Adipose tissue (tissue), 3 donors: Measurements from ENCODE around the gene G2E3. TPM values are rescaled to one million over a fixed set of nuclear protein-coding genes. Genes with fewer than 3 reads are reported as not detected.
"Not testable (repeated sequence)": the region's sequence is repeated elsewhere in the genome, so short reads cannot be mapped to it uniquely, and the experiment has no call there.

Experiments
- H3K27ac ChIP-seq: one replicate; pipeline ENCODE4 v1.5.1; 2013; ENCODE audit warnings: low read depth, low read length
- WGBS, 3 donors: extraction: QIAGEN DNeasy Blood & Tissue Kit; methylation state at CpG; one replicate each; pipeline ENCODE4 v1.1.7; 2013; 5-methylcytosine and 5-hydroxymethylcytosine counted together
- polyA plus RNA-seq, 3 donors: library from polyadenylated mRNA; stranded (reverse); fragments of 200-250 nt; gene quantifications; one replicate each; pipeline ENCODE4 v1.2.3, GENCODE V29; 2013
- donor health status: healthy with polysubstance abuse.
- donor health status: Bipolar disorder and iron deficiency.
- donor health status: healthy.

Gene G2E3
- polyA plus RNA-seq, 3 donors = 2.9 to 4.5 (median 4.2) TPM

DNA sequence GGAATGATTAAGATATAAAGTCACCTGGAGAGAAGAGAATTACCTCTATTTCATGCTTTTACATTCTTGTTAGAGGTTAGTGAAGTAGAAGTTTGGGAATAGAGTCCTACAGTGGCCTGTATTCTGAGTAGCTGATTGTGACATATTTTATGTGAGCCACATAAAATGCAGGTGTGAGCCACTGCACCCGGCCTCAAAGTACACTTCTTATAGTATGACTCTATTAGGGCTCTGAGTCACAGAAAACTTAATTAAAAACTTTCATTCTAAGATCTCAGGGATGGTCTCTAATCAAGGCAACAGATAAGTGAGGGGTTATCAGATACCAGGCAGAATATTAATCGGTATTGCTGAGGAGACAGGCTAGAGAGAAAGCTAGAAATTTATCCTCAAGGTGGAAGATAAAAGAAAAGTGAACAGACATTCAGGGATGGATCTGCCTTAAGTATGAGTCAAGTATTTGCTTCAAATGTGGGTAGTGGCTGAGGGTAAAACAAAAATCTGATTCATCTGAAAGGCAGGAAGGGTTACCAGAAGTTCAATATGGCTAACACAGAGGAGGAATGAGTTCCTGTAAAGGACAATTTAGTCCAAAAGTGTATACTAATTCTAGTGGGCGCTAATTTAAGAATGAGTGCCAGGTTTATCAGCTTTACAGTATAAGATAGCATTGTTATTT lies 5.5 kb upstream of the G2E3 start:
- WGBS, 3 donors = 86 to 95% (median 89%) methylated on average over 3 of the region's 3 CpGs

DNA sequence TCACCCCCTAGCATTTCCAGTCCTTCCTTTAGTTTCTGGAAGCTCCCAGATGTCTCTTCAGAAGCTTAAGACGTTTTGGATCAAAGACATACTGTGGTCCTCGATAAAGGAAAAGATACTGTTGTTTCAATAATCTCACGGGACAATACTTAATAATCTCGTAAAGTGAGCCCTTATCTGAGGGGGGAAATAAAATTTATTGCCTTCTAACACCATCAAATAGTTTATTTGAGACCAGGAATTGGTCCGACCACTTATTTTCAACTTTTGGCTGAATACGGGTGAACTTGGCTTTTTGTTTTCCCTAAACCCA lies 640 bp upstream of the G2E3 start:
- 26 to 29% (median 28%) methylated on average over 6 of the region's 6 CpGs for WGBS, 3 donors

More for the DNA sequence above, 5.5 kb upstream of the G2E3 start:
- H3K27ac ChIP-seq = no peak overlapping the region

DNA sequence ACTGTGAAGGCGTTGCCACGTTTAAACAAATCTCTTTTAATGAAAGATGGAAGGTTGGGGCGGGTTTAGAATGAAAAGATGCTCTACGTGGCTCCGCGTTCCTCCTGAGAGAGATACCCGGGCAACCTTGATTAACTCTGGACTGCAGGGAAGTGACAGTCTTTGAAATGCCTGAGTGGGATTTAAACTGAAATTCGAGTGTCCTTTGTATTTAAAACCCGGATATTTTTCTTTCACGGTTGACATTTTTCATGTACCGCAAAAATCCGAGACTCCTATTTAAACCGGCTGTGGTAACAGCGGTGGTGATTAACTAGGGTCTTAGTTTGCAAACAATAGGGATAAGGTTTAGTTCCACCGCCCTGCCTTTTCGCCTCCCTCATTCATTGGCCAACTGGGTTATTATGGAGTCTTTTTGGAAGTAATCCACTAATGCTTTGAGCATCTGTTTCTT lies 707 bp downstream of the G2E3 start:
- H3K27ac ChIP-seq = no peak overlapping the region
- 1% methylated on average over 16 of the region's 16 CpGs for WGBS, 3 donors

More for the DNA sequence above, 640 bp upstream of the G2E3 start:
- H3K27ac ChIP-seq = no peak overlapping the region

DNA sequence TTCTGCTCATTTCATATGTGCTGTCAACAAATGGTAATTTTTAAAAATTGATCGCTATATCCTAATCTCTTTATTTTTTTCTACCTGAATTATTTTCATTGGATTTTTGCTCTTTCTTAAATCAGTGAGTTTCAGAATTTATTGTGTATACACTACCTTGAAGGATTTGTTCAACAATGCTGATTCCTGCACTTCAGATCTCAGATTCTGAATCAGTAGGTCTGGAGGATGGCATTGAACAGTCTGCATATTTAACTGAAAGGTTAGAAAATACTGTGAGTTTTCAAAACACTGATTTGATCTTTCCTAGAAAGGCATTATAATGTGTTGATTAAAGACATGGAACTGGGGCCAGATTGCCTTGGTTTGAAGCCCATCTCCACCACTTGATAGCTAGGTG lies 1.6 kb downstream of the G2E3 start:
- no peak overlapping the region for H3K27ac ChIP-seq
- WGBS, 3 donors = 82 to 94% (median 85%) methylated on average over 1 of the region's 1 CpG

DNA sequence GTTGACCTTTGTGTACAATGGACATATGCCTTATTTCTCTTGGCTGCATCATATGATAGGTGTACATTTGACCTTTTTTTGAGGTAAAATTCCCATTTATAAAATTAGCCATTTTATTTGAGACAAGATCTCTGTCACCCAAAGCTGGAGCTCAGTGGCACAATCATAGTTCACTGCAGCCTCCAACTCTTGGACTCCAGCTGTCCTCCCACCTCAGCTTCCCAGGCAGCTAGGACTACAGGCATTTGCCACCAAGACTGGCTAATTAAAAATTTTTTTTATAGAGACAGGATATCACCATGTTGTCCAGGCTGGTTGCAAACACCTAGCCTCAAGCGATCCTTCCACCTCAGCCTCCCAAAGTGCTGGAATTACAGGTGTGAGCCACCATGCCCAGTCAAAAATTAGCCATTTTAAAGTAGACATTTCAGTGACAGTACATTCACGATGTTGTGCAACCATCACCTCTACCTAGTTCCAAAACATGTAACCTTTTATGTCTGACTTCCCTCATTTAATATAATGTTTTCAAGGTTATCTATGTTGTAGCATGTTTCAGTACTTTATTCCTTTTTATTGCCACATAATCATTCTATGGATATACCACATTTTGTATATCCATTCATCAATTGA lies 5.4 kb downstream of the G2E3 start:
- 95 to 98% (median 96%) methylated on average over 2 of the region's 2 CpGs for WGBS, 3 donors
- H3K27ac ChIP-seq = no peak overlapping the region

DNA sequence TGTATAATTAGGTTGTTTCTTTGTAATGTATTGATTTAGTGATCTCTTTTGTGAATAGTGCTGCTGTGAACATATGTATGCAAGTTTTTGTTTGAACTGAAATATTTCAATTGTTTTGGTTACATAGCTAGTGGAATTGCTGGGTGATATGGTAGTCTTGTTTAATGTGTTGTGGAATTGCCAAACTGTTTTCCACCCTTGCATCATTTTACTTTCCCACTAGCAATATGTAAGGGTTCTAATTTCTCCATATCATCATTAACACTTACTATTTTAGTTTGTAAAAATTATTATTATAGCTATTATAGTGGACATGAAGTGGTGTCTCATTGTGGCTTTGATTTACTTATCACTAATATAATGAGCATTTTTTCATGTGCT lies 5.9 kb downstream of the G2E3 start:
- H3K27ac ChIP-seq = no peak overlapping the region

DNA sequence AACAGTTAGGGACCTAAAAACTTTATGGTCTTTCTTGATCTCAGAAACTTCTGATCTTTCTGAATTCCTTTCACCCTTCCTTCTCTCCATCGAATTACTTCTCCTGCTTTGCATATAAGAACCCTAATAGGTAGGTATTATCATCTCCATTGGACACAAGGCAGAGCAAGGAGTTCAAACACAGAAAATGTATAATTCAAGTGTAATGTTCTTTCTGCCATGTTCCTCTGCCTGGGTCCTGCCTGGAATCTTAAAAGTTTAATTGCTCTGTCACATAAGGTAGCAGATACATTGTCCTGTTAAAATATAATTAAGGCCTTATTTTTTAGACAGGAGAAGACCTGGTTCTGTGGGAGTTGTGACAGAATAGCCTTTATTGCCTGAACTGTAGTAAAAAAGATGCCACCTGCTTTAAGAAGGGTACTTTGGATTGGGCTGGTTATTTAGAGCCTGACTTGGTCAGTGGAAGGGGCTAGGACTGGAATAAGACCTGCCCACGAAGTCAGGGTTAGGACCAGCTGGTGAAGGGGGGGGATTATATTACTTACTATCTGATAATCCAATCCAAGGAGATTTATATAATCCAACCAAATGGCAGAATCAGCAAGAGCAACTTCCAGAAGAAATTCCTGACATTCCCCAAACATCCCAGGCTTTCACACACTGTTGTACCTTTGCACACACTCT lies 10.4 kb downstream of the G2E3 start:
- H3K27ac ChIP-seq = no peak overlapping the region
- 65 to 81% (median 79%) methylated on average over 2 of the region's 2 CpGs for WGBS, 3 donors

DNA sequence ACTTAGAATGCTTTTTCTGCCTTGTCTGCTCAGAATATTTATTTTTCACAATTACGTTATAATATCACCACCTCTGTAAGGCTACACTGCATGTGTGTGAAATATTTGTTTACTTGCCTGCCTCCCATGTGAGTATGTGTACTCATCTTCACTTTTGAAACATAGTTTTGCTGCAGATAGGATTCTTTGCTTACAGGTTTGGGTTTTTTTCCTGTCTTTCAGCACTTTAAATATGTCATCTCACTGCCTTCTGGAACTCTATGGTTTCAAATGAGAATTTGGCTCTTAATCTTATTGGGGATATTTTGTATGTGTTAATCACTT lies 10.9 kb downstream of the G2E3 start:
- WGBS, 3 donors = 60 to 88% (median 78%) methylated on average over 1 of the region's 1 CpG
- no peak overlapping the region for H3K27ac ChIP-seq

DNA sequence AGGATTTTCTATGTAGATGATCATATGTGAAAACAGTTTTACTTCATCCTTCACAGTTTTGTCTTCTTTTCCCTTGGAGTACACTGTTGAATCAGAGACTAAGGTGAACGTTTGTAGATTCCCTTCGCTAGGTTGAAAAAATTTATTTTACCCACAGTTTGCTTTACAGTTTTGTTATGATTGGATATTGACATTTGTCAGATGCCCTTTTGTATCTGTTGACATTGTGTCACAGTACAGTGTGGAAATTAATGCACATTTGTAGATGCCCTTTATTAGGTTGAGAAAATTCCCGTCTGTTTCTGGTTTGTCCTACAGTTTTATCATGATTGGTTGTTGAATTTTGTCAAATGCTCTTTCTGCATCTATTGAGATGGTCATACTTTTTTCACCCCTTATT lies 13.3 kb downstream of the G2E3 start:
- H3K27ac ChIP-seq = no peak overlapping the region
- 47 to 93% (median 78%) methylated on average over 3 of the region's 3 CpGs for WGBS, 3 donors

DNA sequence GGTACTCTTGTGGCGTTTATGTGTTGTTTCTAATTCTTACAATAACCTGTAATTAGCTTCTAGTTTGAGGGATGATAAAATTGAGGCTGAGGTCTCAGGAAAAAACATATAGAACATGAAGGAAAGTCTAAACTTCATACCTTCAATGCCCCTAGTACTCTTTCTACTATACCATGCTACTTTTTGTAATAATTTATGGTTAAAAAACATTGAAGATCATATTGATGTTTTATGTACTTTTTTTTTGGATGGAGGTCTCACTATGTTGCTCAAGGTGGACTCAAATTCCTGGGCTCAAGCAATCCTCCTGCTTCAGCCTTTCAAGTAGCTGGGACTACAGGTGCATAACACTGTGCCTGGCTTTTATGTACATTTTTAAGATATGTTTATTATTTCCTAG lies 13.8 kb downstream of the G2E3 start:
- no peak overlapping the region for H3K27ac ChIP-seq
- 70 to 96% (median 93%) methylated on average over 1 of the region's 1 CpG for WGBS, 3 donors

DNA sequence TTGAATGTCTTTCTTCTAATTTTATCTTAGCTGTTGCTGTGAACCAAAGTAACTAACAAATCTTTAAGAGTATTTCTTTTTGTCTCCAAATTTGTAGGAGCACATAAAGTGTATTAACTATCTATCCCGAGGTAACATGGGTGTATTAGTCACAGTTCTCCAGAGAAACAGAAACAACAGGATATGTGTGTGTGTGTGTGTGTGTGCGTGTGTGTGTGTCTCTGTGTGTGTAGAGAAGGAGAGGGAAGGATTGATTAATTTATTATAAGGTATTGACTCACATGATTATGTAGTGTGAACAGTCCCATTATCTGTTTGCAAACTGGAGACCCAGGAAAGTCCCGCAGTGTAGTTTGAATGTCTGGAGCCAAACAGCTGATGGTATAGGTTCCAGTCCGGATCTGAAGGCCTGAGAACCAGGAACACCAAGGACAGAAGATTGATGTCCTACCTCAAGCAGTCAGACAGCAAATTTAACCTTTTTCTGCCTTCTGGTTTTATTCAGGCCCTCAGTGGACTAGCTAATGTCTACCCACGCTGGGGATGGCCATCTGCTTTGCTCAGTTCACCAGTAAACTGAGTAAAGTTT lies 14.4 kb downstream of the G2E3 start:
- WGBS, 3 donors = 41 to 87% (median 79%) methylated on average over 5 of the region's 5 CpGs
- no peak overlapping the region for H3K27ac ChIP-seq

DNA sequence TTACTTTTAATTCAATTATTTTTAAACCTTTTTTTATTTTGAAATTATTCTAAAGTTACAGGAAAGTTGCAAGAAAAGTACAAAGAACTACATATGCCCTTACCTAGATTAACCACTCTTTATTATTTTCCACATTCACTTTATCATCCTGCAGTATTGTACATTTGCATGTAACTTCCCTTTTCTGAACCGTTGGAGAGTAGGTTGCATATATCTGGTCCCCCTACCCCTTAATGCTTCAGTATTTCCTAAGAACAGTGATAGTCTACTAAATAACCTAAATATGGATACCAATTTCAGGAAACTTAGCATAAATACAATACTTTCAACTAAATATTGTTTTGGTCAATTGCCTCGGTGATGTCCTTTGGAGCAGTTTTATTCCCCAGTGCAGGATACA lies 15.0 kb downstream of the G2E3 start:
- 59 to 74% (median 66%) methylated on average over 2 of the region's 2 CpGs for WGBS, 3 donors
- H3K27ac ChIP-seq = no peak overlapping the region

DNA sequence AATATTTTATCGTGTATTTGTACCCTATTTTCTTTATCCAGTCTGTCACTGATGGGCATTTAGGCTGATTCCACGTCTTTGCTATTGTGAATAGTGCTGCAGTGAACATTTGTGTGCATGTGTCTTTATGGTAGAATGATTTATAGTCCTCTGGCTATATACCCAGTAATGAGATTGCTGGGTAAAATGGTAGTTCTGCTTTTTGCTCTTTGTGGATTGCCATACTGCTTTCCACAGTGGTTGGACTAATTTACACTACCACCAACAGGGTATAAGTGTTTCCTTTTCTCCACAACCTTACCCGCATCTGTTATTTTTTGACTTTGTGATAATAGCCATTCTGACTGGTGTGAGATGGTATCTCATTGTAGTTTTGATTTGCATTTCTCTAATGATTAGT lies 15.8 kb downstream of the G2E3 start:
- not testable (repeated sequence) for H3K27ac ChIP-seq
- WGBS, 3 donors = 88 to 91% (median 91%) methylated on average over 3 of the region's 3 CpGs

DNA sequence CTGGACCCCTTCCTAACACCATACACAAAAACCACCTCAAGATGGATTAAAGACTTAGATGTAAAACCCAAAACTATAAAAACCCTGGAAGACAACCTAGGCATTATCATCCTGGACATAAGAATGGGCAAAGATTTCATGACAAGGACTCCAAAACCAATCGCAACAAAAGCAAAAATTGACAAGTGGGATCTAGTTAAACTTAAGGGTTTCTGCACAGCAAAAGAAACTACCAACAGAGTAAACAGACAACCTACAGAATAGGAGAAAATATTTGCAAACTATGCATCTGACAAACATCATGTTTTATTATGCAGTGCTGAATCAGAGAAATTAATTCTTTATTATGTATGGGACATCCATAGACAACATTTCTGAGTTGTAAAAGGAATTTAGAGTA lies 17.4 kb downstream of the G2E3 start:
- 98% methylated on average over 1 of the region's 1 CpG for WGBS, 3 donors
- not testable (repeated sequence) for H3K27ac ChIP-seq

DNA sequence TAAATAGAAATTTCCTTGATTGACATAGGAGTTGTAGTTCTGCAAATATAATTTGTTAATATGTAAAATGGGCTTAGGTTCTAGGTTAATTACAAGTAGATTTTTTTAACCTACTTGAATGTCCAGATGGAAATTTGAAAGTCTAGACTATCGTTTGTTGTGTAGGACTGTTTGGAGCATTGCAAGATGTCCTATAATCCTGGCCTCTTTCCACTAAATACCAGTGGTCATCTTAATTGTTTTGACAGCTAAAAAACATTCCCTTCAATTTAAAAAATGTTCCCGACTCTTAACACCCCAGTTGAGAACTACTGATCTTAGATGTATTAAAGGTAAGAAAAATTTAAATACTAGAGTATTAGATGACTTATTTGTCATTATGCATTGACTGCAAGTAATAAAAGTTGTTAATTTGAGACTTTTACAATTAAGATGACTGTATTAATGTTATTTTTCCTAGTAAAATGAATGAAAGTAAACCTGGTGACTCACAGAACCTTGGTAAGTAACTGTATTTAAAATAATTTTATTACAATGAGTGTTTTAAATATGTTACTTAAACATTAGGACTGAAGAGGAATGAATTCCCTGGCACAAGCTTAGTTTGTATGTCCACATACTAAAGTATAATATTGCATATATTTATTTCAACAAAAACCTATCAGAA lies 21.8 kb downstream of the G2E3 start:
- H3K27ac ChIP-seq = no peak overlapping the region
- 80 to 93% (median 90%) methylated on average over 2 of the region's 2 CpGs for WGBS, 3 donors

DNA sequence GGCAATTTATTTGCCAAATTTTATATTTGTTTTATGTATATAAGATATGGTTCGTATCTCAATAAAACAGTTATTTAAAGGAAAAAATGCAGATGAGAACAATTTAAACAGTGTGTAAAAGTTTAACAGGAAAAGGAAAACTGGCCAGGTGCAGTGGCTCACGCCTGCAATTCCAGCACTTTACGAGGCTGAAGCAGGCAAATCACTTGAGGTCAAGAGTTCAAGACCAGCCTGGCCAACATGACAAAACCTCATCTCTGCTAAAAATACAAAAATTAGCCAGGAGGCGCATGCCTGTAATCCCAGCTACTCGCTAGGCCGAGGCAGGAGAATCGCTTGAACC lies 22.3 kb downstream of the G2E3 start:
- no peak overlapping the region for H3K27ac ChIP-seq
- WGBS, 3 donors = 79 to 90% (median 88%) methylated on average over 7 of the region's 7 CpGs

DNA sequence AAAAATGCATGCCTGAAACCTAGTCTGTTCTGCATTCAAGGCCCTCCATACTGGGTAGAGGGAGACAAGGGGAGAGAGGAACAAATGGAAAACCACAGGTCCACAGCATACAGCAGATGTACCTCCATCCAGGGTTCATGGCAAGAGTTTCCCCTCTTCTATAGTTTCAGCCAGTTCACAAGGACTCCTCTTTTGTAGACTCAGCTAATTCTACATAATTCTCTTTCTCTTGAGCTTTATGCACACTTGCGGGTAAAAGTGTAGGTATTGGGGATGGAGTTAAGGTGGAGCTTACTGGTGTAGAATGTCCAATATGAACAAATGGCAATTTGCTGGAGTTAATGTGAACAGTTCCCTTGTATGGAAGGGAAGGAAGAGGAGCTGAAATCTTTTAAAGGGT lies 23.4 kb downstream of the G2E3 start:
- H3K27ac ChIP-seq = no peak overlapping the region
- WGBS, 3 donors = 96 to 100% (median 100%) methylated on average over 1 of the region's 1 CpG

DNA sequence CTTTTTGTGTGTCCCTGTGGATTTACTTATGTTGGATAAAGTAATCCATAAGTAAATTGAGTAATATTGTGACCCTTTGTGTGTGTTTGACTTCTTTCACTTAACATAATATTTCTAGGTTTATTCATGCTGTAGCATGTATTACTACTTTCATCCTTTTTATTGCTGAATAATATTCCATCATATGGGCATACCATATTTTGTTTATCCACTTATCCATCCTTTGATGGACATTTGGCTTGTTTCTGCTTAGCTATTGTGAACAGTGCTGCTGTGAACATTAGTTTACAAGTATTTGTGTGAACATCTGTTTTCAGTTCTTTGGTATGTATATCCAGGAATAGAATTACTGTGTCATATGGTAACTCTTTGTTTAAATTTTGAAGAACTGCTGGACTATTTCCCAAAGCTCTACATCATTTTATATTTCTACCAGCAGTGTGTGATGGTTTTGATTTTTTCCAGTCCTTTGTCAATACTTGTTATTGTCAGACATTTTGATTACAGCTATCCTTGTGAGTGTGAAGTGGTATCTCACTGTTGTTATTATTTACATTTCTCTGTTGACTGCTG lies 25.2 kb downstream of the G2E3 start:
- H3K27ac ChIP-seq = no peak overlapping the region

DNA sequence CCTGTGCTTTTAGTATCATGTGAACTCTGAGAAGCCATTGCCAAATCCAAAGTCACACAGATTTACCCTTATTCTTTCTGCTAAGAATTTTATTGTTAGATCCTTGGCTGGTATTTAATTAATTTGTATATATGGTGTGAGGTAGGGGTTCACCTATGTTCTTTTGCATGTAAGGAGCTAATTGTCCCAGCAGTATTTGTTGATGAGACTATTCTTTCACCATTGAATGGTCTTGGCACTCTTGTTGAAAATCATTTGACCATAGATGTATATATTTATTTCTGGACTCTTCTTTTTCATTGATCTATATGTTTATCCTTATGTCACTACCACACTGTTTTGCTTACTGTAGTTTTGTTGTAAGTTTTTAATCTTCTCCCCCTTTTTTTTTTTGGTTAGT lies 26.2 kb downstream of the G2E3 start:
- H3K27ac ChIP-seq = no peak overlapping the region
